ENCODE measurements around the gene PKN1.
A peak's percentile ranks its signal among the peaks of the same experiment; 100 is the strongest.
"Not testable (repeated sequence)": the region's sequence is repeated elsewhere in the genome, so short reads cannot be mapped to it uniquely, and the experiment has no call there.

PKN1 gene

DNA sequence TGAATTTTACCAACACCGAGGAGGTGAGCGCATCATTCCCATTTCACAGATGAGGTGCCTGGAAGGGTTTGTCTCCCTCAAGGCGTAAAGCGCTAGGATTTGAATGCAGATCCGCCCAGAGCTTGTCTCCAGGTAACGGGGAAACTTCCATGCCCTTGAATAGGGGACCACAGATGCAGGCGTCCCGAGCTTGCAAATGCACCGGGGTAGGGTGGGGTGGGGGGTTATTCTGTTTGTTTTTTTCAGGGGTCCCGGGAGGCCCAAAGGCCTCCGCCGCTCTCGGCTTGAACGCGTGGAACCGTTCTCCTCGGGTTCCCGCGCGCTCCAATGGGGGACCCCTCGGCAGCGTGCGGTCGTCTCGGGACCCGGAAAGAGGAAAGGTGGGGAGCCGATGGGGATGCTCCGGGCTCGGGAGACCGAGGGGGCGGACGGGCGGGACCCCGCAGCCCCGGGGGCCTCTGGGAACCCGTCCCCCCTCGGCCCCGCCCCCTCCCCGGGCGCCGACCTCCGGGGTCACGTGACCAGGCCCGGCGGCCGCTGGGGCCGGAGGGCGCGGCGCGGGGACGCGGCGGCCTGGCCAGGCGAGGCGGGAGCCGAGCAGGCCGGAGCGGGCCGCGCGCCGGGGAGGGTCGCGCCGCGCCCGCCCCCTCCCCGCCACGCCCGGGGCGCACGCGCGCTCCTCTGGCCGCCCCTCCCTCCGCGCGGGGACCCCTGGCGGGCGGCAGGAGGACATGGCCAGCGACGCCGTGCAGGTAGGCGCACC, at the start of gene PKN1:
Gene PKN1, plus strand, starts transcription at position 516 of the 763 bp plus-strand sequence. Its CDS starts 216 bp downstream, at position 732.
- no peak for DNase-seq

DNA sequence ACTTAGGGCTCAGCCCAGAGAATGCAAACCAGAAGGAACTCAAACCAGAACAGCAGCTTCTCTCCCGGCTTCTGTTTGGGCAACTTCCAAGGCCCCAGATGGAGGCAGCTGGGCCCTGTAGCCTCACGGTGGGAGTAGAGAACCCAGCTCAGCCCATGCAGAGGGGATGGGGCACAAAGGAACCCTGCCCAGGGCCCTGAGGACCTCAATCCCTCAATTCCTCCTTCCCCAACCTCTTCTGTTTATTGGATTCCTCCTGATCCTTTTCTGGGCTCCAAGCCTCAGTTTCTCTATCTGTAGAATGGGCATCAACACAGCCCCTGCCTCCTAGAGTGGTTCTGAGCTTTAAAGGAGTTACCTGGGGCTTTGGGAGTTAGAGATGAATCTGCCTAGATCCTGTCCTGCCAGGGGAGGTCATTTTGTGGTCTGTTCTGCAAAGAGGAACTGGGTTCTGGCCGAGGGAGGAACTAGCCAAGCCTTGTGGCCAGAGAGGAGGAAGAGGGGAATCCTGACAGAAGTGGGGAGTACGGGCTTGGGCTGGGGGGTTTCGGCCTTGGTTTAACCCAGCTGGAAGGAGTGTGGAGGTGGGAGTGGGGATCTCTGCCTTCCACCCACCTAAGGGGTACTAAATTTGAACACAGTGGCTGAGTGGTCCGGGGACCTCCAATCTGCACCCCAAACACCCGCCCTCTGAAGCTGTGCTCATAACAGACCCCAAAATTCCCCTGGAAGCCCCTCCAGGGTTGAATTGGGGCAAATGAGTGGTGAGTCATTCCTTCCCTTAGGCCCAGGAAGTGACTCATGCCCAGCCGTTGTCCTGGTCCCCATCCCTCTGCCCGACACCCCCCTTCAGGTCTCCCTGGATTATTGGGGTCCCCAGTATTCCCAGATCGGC, 49.2 kb upstream of the PKN1 start:
- no peak for DNase-seq

DNA sequence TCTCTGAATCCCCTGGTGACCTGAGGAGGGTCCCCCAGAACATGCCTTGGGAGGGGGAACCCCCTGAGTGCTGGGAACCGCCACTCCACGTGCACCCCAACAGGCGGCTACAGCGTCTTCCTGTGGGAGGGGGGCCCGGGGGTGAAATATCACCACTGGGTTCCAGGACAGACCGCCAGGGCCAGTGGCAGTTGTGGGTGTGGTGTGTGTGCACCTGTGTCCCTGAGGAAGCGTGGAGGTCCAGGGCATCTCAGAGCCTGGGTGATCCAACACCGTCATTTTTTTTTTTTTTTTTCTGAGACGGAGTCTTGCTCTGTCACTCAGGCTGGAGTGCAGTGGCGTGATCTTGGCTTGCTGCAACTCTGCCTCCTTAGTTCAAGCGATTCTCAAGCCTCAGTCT, 47.6 kb upstream of the PKN1 start:
- DNase-seq: no peak

DNA sequence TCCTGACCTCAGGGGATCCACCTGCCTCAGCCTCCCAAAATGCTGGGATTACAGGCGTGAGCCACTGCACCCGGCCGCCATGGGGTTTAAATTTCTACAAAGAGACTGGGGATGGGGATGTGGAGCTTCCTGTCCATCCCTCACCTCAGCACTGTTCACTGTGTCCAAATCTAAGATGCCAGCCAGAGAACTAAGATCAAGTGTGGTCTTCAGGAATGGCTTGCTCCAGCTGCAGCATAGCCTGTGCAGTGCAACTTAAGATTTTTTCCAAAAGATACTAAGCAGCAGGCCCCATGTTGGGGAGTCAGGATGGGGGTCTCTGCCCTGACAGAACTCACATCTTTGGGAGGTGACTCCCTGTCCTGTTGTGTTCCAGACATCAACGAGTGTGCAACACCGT, 42.6 kb upstream of the PKN1 start:
- DNase-seq: no peak

DNA sequence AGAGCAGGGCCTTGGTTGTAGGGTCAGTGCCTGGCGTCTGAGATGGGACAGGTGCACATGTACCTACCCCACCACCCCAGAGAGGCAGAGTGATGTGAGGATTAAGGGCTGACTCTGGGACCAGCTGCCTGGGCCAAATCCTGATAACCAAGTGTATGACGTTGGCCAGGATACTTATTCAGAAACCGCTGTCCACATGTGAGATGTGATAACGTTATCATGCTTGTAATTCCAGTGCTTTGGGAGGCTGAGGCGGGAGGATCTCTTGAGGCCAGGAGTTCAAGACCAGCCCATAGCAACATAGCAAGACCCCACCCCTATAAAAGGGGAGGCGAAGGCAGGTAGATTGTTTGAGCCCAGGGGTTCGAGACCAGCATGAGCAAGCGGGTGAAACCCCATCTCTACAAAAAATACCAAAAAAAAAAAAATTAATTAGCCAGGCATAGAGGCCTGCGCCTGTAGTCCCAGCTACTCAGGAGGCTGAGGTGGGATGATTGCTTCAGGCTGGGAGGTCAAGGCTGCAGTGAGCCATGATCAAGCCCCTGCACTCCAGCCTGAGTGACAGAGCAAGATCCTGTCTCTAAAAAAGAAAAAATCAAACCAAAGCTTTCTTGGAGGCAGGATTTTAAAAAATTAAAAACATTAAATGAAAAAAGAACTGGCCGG, 41.8 kb upstream of the PKN1 start:
- DNase-seq: no peak

DNA sequence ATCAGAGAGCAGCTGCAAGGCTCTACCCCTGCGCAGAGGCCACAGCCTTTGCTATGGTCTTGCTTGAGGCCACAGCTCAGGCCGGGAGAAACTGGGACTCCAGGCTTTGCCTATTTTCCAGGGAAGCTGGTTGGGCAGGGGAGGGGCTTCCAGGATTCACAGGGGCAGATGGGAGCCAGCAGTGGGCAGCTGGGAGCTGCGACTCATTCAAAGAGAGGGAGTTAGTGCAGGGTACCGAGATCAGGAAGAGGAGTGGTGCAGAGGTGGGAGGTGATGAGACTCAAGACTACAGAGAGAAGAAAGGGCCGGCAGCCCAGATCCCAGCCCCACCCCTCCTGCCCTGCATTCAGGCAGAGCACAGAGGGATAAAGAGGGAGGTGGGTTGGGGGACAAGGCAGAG, 39.8 kb upstream of the PKN1 start:
- no peak for DNase-seq

DNA sequence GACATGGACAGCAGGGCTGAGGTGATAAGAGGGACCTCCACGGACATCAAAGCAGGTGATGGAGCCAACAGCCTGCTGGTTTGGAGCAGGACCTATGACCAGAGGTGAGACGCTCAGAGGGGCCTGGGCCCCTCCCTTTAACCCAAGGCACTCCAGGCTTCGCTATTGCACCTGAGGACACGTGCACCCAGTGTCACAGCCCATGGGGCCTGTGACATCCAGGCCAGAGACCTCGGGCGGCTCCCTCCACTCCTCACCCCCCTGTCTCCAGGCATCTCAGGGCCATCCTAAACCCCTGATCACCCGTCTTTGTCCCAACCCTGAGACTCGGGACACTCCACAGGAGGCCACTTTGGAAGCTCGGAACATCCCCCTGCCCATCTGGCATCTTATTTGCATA, 38.9 kb upstream of the PKN1 start:
- no peak for DNase-seq

DNA sequence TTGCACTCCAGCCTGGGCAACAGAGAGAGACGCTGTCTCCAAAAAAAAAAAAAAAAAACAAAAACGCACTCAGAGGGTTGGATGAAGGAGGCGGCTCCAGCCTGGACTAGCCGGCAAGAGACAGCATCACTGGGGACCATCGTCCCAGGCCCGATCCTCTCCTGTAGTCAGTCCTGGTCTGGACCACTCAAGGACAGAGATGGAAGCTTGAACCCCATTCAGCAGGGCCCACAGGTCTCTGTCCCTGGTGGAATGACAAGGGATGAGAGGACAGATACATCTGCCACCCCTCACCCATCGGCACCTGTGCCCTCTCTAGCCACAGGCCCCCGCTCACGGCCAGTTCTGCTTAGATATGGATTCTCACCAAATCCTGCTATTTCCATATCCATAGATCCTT, 37.8 kb upstream of the PKN1 start:
- DNase-seq: no peak

DNA sequence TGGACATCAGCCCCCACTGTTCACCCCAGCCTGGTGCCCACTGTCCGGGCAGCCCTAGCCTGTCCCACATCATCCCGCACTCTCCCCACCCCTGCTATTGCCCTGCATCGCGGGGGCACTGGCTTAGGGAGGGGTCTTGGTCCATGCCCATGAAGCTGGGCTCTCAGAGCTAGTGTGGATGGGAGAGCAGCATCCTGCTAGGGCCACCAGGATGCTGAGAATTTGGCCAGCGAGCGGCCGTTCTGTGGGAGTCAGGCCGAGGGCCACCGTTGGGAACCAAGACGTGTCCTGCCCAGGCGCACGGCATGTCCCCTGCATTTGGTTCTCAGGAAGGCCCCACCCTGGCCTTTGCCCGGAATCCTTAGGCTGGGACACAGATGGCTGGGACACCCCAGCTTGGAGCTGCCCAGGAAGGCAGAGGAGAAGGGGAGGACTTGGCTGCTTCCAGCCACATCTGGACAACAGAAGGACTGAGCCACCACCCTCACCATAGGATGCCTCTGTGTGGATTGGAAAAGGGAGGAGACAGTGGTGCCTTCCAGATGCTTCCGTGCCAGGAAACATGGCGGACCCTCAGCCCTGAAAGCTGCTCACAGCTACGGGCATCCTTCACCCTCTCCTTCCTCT, 37.3 kb upstream of the PKN1 start:
- no peak for DNase-seq

DNA sequence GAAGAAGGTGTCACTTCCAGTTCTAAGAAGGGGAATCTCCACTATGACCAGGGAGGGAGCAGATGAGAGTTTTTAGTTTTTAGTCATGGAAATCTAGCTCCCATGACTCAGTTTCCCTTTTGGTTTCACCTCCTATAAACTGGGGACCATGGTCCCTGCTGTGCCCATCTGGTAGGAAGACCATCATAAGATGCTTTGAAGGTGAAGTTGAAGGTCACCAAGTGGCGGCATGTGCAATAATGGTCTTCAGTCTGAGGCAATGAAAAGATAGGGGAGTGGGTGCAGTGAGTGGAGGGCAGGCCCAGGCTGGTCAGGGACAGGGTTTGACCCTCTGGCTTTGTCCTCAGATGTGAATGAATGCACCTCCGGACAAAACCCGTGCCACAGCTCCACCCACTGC, 36.4 kb upstream of the PKN1 start:
- not testable (repeated sequence) for DNase-seq

DNA sequence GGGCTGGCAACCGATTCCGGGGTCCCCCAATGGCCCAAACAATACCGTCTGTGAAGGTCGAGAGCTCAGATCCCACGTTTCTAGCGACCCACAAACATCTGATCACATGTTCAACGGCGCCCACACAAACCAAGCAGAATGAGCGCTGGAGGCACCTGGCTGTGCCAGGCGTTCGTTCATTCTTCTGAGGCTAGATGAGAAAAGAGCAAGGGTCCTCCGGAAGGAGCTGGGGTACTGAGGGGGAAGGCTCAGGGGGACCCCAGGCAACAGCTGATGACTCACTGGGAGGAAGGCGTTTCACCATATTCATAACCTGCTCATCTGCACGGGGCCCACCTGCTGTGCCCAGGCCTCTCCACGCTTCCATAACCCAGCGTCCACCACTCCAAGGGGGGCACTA, 35.9 kb upstream of the PKN1 start:
- DNase-seq: not testable (repeated sequence)

DNA sequence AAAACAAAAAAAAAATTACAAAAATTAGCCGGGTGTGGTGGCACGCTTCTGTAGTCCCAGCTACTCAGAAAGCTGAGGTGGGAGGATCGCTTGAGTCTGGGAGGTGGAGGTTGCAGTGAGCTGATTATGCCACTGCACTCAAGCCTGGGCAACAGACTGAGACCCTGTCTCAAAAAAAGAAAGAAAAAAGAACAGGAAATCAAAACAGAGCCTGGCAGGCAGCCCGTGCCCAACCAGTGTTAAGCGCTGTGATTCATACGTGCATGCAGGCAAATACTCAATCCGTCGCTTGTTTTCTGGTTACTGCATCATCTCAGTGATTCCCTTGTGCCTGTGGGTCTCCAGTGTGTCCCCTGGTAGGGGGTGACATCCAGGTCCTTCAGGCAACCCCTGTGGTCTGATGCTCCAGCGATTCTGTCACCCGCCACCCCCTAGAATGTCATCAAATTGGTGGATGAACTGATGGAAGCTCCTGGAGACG, 32.1 kb upstream of the PKN1 start:
- DNase-seq: no peak

DNA sequence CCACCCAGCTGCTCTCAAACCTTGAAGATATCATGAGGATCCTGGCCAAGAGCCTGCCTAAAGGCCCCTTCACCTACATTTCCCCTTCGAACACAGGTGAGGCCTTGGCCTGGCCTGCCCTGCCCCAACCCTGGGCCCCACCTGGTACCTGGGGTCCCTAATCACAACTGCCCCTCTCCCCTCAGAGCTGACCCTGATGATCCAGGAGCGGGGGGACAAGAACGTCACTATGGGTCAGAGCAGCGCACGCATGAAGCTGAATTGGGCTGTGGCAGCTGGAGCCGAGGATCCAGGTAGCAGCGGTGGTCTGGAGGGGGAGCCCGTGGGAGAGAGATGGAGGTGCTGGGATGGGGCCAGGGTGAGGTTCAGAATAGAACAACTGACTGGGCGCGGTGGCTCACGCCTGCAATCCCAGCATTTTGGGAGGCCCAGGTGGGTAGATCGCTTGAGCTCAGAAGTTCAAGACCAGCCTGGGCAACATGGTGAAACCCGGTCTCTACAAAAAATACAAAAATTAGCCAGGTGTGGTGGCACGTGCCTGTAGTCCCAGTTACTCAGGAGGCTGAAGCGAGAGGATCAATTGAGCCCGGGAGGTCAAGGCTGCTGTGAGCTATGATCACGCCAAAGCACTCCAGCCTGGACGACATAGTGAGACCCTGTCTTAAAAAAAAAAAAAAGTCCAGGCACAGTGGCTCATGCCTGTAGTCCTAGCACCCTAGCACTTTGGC, 31.5 kb upstream of the PKN1 start:
- DNase-seq: no peak

DNA sequence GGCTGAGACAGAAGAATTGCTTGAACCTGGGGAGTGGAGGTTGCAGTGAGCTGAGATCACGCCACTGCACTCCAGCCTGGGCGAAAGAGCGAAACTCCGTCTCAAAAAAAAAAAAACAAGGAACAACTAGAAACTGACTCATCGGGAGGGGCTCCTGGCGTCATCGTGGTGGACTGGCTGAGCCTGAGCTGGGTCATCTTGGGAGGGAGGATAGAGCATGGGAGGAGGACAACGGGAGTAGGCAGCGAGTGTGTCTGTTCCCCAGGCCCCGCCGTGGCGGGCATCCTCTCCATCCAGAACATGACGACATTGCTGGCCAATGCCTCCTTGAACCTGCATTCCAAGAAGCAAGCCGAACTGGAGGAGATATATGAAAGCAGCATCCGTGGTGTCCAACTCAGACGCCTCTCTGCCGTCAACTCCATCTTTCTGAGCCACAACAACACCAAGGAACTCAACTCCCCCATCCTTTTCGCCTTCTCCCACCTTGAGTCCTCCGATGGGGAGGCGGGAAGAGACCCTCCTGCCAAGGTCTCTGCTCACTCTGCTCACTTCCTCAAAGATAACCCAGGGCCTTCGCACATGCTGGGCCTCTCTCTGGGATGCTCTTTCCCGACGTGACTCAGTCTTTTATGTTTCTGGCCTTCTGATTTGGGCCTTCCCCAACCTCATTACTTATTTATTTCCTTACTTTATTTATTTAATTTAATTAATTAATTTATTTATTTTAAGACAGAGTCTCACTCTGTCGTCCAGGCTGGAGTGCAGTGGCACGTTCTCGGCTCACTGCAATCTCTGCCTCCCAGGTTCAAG, 30.6 kb upstream of the PKN1 start:
- DNase-seq: no peak

DNA sequence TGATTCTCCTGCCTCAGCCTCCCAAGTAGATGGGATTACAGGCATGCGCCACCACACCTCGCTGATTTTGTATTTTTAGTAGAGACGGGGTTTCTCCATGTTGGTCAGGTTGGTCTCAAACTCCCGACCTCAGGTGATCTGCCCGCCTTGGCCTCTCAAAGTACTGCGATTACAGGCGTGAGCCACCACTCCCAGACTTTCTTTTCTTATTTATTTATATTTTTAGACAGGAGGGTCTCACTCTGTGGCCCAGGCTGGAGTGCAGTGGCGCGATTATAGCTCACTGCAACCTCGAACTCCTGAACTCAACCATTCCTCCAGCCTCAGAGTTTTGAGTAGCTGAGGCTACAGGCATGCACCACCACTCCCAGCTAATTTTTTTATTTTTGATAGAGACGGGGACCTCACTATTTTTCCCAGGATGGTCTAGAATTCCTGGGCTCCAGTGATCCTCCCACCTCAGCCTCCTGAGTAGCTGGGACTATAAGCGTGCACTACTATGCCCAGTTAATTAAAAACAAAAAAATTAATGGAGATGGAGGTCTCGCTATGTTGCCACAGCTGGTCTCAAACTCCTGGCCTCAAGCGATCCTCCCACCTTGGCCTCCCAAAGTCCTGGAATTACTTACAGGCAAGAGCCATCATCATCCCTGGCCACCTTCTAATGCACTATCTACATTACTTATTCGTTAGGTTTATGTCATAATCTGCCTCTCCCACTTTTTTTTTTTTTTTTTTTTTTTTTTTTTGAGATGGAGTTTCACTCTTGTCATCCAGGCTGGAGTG, 29.8 kb upstream of the PKN1 start:
- DNase-seq: not testable (repeated sequence)

DNA sequence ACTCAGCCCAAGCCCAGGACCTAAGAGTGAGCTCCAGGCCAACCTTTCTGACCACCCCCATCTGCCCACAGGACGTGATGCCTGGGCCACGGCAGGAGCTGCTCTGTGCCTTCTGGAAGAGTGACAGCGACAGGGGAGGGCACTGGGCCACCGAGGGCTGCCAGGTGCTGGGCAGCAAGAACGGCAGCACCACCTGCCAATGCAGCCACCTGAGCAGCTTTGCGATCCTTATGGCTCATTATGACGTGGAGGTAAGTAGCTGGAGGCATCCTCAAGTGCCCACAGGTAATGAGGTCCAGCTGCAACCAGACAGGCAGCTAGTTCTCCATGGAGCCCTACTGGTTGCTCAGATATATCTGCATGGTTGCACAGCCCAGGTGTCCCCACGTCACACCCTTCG, 28.8 kb upstream of the PKN1 start:
- DNase-seq: no peak

DNA sequence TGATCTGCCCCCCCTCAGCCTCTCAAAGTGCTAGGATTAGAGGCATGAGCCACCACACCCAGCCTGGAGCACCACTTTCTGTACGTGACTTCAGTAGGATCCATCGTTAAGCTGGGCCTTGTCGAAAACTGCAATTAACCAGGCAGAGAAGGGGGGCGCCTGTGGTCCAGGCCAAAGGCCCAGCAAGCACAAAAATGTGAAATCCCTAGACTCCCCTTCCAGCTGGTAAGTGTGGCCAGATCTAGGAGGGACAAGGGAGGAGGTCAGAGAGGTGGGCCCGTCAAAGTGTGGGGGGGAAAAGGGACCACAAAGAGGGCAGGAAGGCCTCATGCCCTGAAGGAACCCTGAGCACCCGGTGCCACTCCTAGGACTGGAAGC, 27.7 kb upstream of the PKN1 start:
- DNase-seq: no peak

DNA sequence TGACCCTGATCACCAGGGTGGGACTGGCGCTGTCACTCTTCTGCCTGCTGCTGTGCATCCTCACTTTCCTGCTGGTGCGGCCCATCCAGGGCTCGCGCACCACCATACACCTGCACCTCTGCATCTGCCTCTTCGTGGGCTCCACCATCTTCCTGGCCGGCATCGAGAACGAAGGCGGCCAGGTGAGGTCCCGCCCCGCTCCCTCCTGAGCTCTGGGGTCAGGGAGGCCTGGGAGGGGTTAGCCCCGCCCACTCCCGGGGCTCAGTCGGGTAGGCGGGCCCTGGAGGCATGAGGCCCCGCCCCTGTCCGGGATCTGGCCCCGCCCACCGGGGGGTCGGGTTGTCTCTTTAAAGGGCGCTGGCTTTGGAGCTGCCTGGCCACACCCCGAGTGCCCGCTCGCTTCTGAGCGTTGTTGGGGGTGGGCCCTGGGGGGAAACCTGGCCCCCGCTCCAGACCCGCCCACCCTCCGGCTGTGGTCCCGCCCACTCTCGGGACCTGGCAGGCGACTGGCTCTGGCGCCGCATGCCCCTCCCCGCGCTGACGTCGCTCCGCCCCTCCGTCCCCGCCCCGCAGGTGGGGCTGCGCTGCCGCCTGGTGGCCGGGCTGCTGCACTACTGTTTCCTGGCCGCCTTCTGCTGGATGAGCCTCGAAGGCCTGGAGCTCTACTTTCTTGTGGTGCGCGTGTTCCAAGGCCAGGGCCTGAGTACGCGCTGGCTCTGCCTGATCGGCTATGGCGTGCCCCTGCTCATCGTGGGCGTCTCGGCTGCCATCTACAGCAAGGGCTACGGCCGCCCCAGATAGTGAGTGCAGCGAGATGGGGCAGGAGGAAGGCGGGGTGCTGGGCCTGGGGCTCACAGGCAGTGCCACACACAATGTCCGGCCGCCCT, 27.1 kb upstream of the PKN1 start:
- peak; percentile 64 for DNase-seq

DNA sequence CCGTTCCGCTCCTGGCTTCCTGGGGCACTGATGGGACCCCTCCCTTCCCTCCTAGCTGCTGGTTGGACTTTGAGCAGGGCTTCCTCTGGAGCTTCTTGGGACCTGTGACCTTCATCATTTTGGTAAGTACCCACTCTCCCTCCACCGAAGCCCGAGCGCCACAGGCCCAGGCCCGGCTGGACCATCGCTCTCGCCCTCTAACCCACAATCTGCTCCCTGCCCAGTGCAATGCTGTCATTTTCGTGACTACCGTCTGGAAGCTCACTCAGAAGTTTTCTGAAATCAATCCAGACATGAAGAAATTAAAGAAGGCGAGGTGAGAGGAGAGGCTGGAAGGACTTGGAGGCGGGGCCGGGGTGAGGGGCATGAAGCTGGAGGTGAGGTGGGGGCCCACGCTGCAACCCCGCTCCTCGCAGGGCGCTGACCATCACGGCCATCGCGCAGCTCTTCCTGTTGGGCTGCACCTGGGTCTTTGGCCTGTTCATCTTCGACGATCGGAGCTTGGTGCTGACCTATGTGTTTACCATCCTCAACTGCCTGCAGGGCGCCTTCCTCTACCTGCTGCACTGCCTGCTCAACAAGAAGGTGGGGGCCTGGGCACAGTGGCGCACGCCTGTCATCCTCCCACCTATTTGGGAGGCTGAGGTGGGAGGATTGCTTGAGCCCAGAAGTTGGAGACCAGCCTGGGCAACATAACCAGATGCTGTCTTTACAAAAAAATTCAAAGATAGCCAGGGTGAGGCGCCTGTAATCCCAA, 26.3 kb upstream of the PKN1 start:
- no peak for DNase-seq
